Natural killer cell (primary cell): ENCODE data around the gene PPL. TPM values are rescaled to one million over a fixed set of nuclear protein-coding genes. Genes with fewer than 3 reads are reported as not detected.

Experiments
- ATAC-seq, 3 donors: fragments of 150-1000 bp in 2 of 3; fragments of 200-7000 bp in 1 of 3; cut with Tn5 transposase; 1 replicate in 1 of 3; 2 replicates in 2 of 3; pipeline ENCODE4 v1.10.0; 2021; ENCODE audit warnings: mild to moderate bottlenecking in 2 of 3, moderate library complexity in 2 of 3
- DNase-seq, 2 donors: peaks; one replicate each; pipeline versions ENCODE4 v3.0.0 to v3.0.0-alpha.2; 2013 to 2021; ENCODE audit warnings: mixed read lengths in 1 of 2
- H3K27ac ChIP-seq: one replicate; pipeline ENCODE4 v1.5.1; 2013; ENCODE audit warnings: mild to moderate bottlenecking, low read length
- H3K27me3 ChIP-seq: one replicate; pipeline ENCODE4 v1.6.1; 2013; ENCODE audit warnings: low read length; ENCODE audit not compliant: control insufficient read depth, insufficient read depth
- H3K36me3 ChIP-seq: one replicate; pipeline ENCODE4 v1.6.1; 2013; ENCODE audit warnings: low read length; ENCODE audit not compliant: control insufficient read depth, insufficient read depth
- H3K4me1 ChIP-seq: one replicate; pipeline ENCODE4 v1.6.1; 2013; ENCODE audit warnings: low read length; ENCODE audit not compliant: control insufficient read depth, insufficient read depth
- H3K4me3 ChIP-seq: one replicate; pipeline ENCODE4 v1.5.1; 2013; ENCODE audit warnings: low read length
- H3K9me3 ChIP-seq: one replicate; pipeline ENCODE4 v1.6.1; 2013; ENCODE audit warnings: low read length; ENCODE audit not compliant: control insufficient read depth, insufficient read depth
- H3K27ac Mint-ChIP-seq, 2 donors: one replicate each; pipeline ENCODE4 v1.8.0; 2022; ENCODE audit warnings: mild to moderate bottlenecking in 2 of 2, mixed read lengths in 2 of 2, moderate library complexity in 1 of 2
- H3K27me3 Mint-ChIP-seq, 2 donors: one replicate each; pipeline ENCODE4 v1.8.0; 2022; ENCODE audit warnings: low read depth in 2 of 2, mixed read lengths in 2 of 2
- H3K36me3 Mint-ChIP-seq: one replicate; pipeline ENCODE4 v1.8.0; 2022; ENCODE audit warnings: mixed read lengths
- H3K4me1 Mint-ChIP-seq, 2 donors: one replicate each; pipeline ENCODE4 v1.8.0; 2022; ENCODE audit warnings: mixed read lengths in 2 of 2
- H3K4me3 Mint-ChIP-seq: one replicate; pipeline ENCODE4 v1.8.0; 2022; ENCODE audit warnings: mild to moderate bottlenecking, moderate library complexity, mixed read lengths
- H3K9me3 Mint-ChIP-seq, 2 donors: one replicate each; pipeline ENCODE4 v1.8.0; 2022; ENCODE audit warnings: mixed read lengths in 2 of 2
- CTCF ChIP-seq: fragments of 200-600 bp; IDR thresholded peaks from one replicate; pipeline ENCODE4 v1.8.0; 2022; ENCODE audit warnings: antibody characterized with exemption
- WGBS: methylation state at CpG from one replicate; pipeline ENCODE4 v1.1.7; 2013; ENCODE audit warnings: missing lambda C conversion rate; ENCODE audit not compliant: insufficient coverage; 5-methylcytosine and 5-hydroxymethylcytosine counted together
- intact Hi-C: fragments of 100-400 bp; cut with micrococcal nuclease; formaldehyde crosslinking; loops from one replicate; pipeline ENCODE4 v1.14.2; 2022
- total RNA-seq, 4 donors: library from RNA; stranded (reverse); fragments of 120-200 nt in 1 of 4; gene quantifications; one replicate each; pipeline versions ENCODE4 v1.2.3 to v1.2.4, GENCODE V29; 2013 to 2022

PPL gene
- total RNA-seq, 3 donors from 2014 or later (not counting 1 experiment from before 2014, with no cell fraction given) = not detected

- no peak overlapping the region for H3K27ac ChIP-seq
- no peak for TF ChIP-seq CTCF
- H3K27me3 Mint-ChIP-seq = peaks cover 20 to 30% of the 10 kb centered on the region in 2 donors
- DNase-seq (no peak), ATAC-seq (no peak)
- no peaks in the 10 kb centered on the region for H3K36me3 Mint-ChIP-seq
- no peaks in the 10 kb centered on the region for H3K9me3 Mint-ChIP-seq
- WGBS = 88% methylated on average over 5 of the region's 6 CpGs
- peaks cover 10% of the 10 kb centered on the region for H3K4me1 ChIP-seq
- H3K4me3 ChIP-seq = no peak overlapping the region
- no peak overlapping the region for H3K4me3 Mint-ChIP-seq
- peaks cover 10% of the 10 kb centered on the region for H3K27me3 ChIP-seq
- peaks cover 0 to 5% of the 10 kb centered on the region in 2 donors for H3K4me1 Mint-ChIP-seq
- H3K36me3 ChIP-seq = no peaks in the 10 kb centered on the region
- H3K27ac Mint-ChIP-seq = no peak overlapping the region
- no peaks in the 10 kb centered on the region for H3K9me3 ChIP-seq
- intact Hi-C loops = no loop called here
These were observed 2.4 kb downstream of the PPL start for GRCh38 chr16:4934591-4934990.

- H3K27ac ChIP-seq = no peak overlapping the region
- Mint-ChIP-seq H3K36me3 (no peaks in the 10 kb centered on the region), H3K4me1 (peaks cover 0 to 5% of the 10 kb centered on the region in 2 donors), H3K9me3 (no peaks in the 10 kb centered on the region), H3K27ac (no peak overlapping the region), H3K4me3 (no peak overlapping the region), H3K27me3 (peaks cover 20 to 34% of the 10 kb centered on the region in 2 donors)
- no peak overlapping the region for H3K4me3 ChIP-seq
- DNase-seq (no peak), ATAC-seq (no peak)
- WGBS = 92% methylated on average over 15 of the region's 15 CpGs
- no peaks in the 10 kb centered on the region for H3K36me3 ChIP-seq
- H3K27me3 ChIP-seq = peaks cover 10% of the 10 kb centered on the region
- intact Hi-C loops = no loop called here
- H3K4me1 ChIP-seq = peaks cover 10% of the 10 kb centered on the region
- no peaks in the 10 kb centered on the region for H3K9me3 ChIP-seq
- TF ChIP-seq CTCF = no peak
These were observed 3.0 kb downstream of the PPL start for GRCh38 chr16:4933871-4934395.

- DNase-seq = no peak
These were observed 3.5 kb downstream of the PPL start for GRCh38 chr16:4933433-4933832.

More at GRCh38 chr16:4933433-4933832, 3.5 kb downstream of the PPL start:
- H3K4me1 ChIP-seq = peaks cover 10% of the 10 kb centered on the region
- Mint-ChIP-seq H3K4me1 (peaks cover 0 to 5% of the 10 kb centered on the region in 2 donors), H3K9me3 (no peaks in the 10 kb centered on the region), H3K4me3 (no peak overlapping the region), H3K36me3 (no peaks in the 10 kb centered on the region), H3K27ac (no peak overlapping the region), H3K27me3 (peaks cover 17 to 34% of the 10 kb centered on the region in 2 donors)
- H3K27ac ChIP-seq = no peak overlapping the region
- H3K36me3 ChIP-seq = no peaks in the 10 kb centered on the region
- H3K9me3 ChIP-seq = no peaks in the 10 kb centered on the region
- WGBS = 77% methylated on average over 8 of the region's 8 CpGs
- no peak for TF ChIP-seq CTCF
- H3K4me3 ChIP-seq = no peak overlapping the region
- ATAC-seq = no peak
- intact Hi-C loops = no loop called here
- peaks cover 10% of the 10 kb centered on the region for H3K27me3 ChIP-seq
